Suppressor macrophage (primary cell): ENCODE data around the gene ADAMTS19.
"Not testable (repeated sequence)": the region's sequence is repeated elsewhere in the genome, so short reads cannot be mapped to it uniquely, and the experiment has no call there.

Experiments used
- DNase-seq, 4 experiments: peaks; one replicate each; pipeline ENCODE4 v3.0.0-alpha.2; 2020 to 2022
- total RNA-seq, 17 experiments: gene quantifications; one replicate each; lab custom pipeline; 2026; ENCODE audit warnings: mixed read lengths in 6 of 17, inconsistent platforms in 3 of 17; lab: John Stamatoyannopoulos, UW

ADAMTS19 gene
- 0 to 3.0 (median 0) reads per million in 17 experiments for total RNA-seq

- peak in 1 of 4 experiments; percentile 4 for DNase-seq
Measured at GRCh38 chr5:129459777-129460671, at the start of gene ADAMTS19. Gene ADAMTS19, plus strand, starts transcription at chr5:129460298. Its CDS starts 94 bp downstream, at chr5:129460392.

DNA sequence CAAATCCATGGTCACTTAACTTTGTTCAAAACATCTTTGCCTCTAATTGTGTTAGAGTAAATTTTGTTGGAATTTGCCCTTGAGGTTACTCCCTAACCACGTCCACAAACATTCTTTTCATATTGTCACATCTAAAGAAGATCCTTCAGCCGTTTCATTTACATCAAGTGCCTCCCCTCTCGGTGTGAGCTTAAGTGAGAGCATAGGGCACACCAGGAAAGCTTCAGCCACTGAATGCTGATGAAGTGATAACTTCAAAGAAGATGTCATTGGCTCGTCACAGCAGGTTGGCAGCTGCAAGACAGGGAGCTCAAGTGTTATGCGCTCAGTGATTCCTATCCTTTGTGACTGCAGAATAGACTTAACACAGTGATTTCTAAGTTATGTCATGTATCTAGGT lies 49.6 kb upstream of the ADAMTS19 start:
- DNase-seq = no peak

GRCh38 chr5:129412721-129413120 lies 47.4 kb upstream of the ADAMTS19 start:
- no peak for DNase-seq

- no peak for DNase-seq
Measured at GRCh38 chr5:129413570-129413969, 46.5 kb upstream of the ADAMTS19 start.

DNA sequence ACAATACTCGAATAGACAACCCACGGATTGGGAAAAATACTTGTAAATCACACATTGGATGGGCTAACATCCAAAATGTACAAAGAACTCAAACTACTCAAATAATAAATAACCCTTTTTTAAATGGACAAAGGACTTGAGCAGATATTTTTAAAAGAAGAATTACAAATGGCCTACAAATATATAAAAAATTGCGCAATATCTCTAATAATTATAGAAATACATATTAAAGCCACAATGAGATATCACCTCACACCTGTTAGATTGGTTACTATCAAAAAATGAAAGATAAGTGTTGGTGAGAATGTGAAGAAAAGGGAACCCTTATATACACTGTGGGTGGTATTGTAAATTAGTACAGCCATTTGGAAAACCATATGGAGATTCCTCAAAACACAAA lies 40.8 kb upstream of the ADAMTS19 start:
- no peak for DNase-seq

DNA sequence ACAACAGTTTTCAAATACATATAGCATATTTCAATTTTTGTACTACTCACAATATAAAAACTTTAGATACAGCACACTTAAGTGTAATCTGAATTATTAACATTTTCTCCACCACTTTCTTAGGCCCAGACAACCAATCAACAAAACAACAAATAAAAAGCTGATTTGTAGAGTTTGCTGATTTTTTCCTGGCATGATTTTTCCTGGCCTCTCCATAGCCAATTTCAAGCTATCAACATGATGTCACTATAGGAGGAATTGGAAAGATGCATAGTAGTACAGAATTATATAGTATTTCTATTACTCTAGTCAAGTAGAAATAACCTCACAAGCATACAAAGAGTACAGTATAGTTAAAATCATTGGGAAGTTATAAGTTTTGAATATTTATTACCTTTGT lies 35.1 kb upstream of the ADAMTS19 start:
- no peak for DNase-seq

GRCh38 chr5:129426071-129426470 lies 34.0 kb upstream of the ADAMTS19 start:
- DNase-seq = no peak

- not testable (repeated sequence) for DNase-seq
Measured at GRCh38 chr5:129428636-129429035, 31.5 kb upstream of the ADAMTS19 start.

DNA sequence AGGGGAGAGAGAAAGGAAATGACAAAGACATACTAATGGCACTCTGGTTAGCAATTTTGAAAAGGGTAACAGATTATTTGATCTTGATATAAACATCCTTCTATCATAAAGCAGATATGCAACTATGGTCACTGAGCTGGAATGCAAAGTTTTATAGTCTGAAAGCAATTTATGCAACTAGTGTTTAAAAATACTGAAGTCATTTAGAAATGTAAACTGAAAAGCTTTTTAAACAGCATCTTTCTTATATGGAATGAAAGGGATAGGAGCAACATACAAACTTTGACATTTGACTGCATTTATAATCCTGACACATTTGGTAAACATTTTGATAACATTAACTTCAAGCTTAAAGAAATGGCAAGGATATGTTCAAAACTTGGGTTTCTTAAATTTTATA lies 28.7 kb upstream of the ADAMTS19 start:
- DNase-seq = no peak

DNA sequence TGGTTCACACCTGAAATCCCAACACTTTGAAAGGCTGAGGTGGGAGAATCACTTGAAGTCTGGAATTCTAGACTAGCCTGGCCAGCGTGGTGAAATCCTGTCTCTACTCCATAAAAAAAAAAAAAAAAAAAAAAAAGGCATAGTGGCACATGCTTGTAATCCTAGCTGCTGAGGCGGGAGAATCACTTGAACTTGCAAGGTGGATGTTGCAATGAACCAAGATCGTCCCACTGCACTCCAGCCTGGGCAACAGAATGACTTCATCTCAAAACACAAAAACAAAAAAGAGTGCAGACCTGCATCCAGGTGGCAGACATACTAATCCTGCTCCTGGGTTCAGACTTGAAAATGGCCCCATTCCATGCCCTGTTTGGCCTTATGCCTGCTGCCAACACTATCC lies 21.8 kb upstream of the ADAMTS19 start:
- DNase-seq = no peak

DNA sequence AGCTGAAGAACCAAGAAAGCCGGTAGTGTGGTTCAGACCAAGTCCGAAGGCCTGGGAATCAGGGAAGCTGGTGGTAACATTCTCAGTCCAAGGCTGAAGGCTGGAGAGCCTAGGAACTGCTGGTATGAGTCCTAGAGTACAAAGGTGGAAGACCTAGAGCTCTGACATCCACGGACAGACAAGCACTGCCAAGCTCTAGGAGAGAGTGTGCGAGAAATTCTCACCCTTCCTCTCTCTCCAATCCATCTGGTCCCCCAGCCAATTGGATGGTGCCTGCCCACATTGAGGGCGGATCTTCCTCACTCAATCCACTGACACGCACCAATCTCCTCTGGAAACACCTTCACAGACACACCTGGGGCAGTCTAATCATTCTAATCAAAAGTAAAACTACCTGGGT lies 19.7 kb upstream of the ADAMTS19 start:
- DNase-seq = no peak

- no peak for DNase-seq
Measured at GRCh38 chr5:129441096-129441495, 19.0 kb upstream of the ADAMTS19 start.

- no peak for DNase-seq
Measured at GRCh38 chr5:129445379-129445778, 14.7 kb upstream of the ADAMTS19 start.

DNA sequence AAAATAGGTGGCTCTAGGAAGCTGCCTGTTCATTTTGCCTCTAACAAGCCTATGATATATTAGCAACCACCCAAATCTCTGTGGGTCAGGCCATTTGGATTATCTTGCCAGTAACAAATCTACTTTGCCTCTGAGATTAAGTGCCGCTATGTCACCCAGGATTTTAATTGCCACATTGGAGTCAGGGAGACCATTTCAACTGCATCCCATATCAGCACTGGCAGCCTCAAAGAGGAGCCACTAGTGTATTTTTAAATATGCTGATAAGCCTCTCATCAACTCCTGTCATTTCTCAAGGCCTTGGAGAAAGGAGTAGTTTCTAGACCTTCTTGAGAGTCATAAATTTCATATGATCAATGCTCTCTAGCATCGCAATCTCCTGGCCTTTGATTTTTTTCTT lies 12.1 kb upstream of the ADAMTS19 start:
- no peak for DNase-seq

GRCh38 chr5:129448654-129449053 lies 11.4 kb upstream of the ADAMTS19 start:
- no peak for DNase-seq

- no peak for DNase-seq
Measured at GRCh38 chr5:129454461-129454860, 5.6 kb upstream of the ADAMTS19 start.

DNA sequence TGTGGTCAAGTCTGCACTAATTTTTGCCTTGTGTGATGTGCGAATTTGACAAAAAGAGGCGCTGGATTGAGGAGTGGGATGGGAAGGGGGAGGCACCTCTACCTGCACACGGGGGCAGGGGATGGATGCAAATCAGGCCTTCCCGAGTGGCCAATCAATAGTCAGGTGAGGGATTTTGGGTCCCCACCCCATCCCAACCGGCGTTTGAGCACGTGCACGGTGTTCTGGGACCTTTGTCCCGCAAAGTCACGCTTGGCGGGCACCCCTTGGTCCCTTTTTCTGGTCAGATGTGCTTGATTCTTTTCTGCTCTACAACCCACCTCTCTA lies 685 bp upstream of the ADAMTS19 start:
- no peak for DNase-seq

DNA sequence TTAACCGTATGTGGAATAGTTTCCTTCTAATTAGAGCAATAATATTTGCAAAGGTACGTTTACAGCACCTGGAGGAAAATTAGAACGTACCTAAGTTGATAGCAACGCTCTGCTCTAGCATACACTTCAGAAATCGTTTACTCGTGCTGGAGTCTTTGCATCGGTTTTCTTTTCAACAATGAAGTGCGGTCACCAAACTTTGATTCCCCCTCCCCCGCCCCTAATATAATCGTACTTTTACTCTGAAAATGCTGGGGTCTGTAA lies 506 bp downstream of the ADAMTS19 start:
- DNase-seq = no peak

DNA sequence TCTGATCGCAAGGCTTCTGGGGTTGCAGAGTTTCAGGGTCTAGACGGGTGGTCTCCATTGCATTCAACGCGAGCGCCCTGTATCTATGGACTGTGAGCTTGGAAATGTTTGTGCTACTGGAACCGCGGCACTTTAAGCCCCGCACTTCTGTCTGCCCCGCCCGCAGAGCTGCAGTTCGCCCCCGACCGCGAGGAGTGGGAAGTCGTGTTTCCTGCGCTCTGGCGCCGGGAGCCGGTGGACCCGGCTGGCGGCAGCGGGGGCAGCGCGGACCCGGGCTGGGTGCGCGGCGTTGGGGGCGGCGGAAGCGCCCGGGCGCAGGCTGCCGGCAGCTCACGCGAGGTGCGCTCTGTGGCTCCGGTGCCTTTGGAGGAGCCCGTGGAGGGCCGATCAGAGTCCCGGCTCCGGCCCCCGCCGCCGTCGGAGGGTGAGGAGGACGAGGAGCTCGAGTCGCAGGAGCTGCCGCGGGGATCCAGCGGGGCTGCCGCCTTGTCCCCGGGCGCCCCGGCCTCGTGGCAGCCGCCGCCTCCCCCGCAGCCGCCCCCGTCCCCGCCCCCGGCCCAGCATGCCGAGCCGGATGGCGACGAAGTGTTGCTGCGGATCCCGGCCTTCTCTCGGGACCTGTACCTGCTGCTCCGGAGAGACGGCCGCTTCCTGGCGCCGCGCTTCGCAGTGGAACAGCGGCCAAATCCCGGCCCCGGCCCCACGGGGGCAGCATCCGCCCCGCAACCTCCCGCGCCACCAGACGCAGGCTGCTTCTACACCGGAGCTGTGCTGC lies 1.0 kb downstream of the ADAMTS19 start:
- no peak for DNase-seq

- DNase-seq = no peak
Measured at GRCh38 chr5:129461711-129462332, 1.7 kb downstream of the ADAMTS19 start.

GRCh38 chr5:129465776-129466344 lies 5.8 kb downstream of the ADAMTS19 start:
- DNase-seq = no peak

DNA sequence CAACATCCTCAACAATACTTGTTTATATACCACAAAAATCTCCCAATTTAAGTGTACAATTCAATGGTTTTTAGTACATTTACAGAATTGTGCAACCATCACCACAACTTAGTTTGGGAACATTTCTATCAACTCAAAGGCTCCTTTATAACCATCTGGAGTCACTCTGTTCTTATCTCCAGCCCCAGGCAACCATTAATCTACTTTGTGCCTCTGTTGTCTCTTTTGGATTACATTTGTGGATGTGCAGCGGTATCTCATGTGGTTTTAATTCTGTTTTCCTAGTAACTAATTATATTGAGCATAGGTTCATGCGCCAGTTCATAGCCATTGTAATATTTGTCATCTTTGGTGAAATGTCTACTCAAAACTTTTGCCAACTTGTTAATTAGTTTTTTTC lies 14.4 kb downstream of the ADAMTS19 start:
- no peak for DNase-seq

GRCh38 chr5:129476751-129477150 lies 16.7 kb downstream of the ADAMTS19 start:
- no peak for DNase-seq
